IPS-18c (cell line): ENCODE measurements around the gene STAT2.
"Not testable (repeated sequence)": the region's sequence is repeated elsewhere in the genome, so short reads cannot be mapped to it uniquely, and the experiment has no call there.

Experiments used
- H3K4me3 ChIP-seq: 2 replicates; pipeline ENCODE4 v1.7.0; 2013; ENCODE audit warnings: low read depth, mild to moderate bottlenecking, low read length, moderate library complexity; ENCODE audit not compliant: insufficient read depth
- H3K9me3 ChIP-seq: one replicate; pipeline ENCODE4 v1.6.1; 2013; ENCODE audit warnings: mild to moderate bottlenecking, low read length, moderate library complexity; ENCODE audit not compliant: control insufficient read depth, insufficient read depth

STAT2 gene

GRCh38 chr12:56374726-56375597 is 15.1 kb upstream of the STAT2 start:
- H3K4me3 ChIP-seq: no peak overlapping the region

GRCh38 chr12:56373515-56373914 is 13.6 kb upstream of the STAT2 start:
- no peaks in the 10 kb centered on the region for H3K9me3 ChIP-seq
- no peak overlapping the region for H3K4me3 ChIP-seq

More at GRCh38 chr12:56374726-56375597, 15.1 kb upstream of the STAT2 start:
- no peaks in the 10 kb centered on the region for H3K9me3 ChIP-seq

- H3K4me3 ChIP-seq: no peak overlapping the region
- H3K9me3 ChIP-seq: peaks cover 2% of the 10 kb centered on the region
These were observed 7.0 kb upstream of the STAT2 start for GRCh38 chr12:56366948-56367347.

DNA sequence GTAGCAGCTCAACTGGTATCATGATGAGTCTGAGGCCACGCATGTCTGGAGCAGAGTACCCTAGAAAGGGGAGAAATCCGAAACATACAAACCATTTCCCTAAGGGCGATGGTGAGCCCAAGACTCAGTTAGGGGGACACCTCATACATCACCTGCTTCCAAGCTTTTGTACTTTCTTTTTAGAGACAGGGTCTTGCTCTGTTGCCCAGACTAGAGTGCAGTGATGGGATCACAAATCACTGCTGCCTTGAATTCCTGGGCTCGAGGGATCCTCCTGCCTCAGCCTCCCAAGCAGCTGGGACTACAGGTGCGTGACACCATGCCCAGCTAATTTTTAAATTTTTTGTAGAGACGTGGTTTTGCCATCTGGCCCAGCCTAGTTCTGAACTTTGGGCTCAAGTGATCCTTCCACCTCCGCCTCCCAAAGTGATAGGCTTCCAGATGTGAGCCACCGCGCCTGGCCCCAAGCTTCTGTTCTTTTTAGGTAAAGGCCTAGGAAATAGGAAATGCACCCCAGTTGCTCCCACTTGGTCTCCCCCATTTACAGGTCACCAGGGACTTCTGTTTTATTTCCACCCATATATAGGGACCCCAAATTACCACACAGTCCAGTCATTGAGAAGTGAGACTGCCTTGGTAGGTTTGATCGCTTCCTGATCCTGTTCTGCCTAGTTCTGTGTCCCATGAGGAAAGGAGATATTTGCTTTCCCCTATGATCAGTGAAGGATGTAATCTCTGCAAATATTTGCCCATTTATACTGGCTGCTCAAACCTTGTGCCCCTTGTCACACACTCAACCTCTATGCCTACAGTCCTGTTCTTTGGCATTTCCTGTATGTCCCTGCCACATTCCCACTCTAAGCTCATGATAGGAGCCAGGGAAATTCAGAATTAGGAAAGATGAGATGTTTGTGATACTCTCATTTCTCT is 2.5 kb upstream of the STAT2 start, which contains the start of gene APOF:
Gene APOF, minus strand, starts transcription at position 728 of the 930 bp plus-strand sequence. Its CDS starts 112 bp downstream, at position 616.
- H3K4me3 ChIP-seq: no peak within 1 kb of the TSS

DNA sequence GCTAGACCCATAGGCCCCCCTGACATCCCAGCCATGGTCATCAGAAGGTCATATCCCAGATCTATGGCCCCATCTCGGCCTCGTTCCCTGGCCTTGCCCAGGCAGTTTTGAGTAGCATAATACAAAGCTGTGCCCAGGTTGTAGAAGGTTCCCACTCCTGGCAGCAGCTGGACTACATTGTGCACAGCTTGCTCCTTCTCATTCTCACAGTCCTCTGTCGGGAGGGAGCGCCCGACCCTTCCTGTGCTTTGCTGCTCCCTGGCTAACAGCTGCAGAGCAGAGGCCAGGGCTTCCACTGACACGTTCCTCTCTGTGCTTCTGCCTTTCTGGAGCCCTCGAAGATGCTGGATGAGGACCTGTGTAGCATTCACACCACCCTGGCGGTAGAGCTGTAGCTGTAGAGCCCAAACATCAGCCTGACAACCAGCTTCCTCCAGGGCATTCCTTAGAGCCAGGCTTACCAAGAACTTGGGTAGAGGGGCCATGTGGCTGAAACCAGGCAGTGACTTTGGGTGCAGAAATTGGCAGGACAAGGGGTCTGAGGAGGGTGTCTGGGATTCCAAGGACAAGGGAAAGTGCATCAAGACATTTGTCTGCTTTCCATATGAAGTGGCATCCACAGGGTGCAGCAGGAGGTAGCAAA is 1.7 kb upstream of the STAT2 start:
- H3K9me3 ChIP-seq: peaks cover 2% of the 10 kb centered on the region
- no peak overlapping the region for H3K4me3 ChIP-seq

More for the DNA sequence above, 2.5 kb upstream of the STAT2 start, which contains the start of gene APOF:
- H3K9me3 ChIP-seq: peaks cover 2% of the 10 kb centered on the region

GRCh38 chr12:56358836-56359532 is 923 bp downstream of the STAT2 start:
- Histone ChIP-seq H3K4me3 (peak overlapping the region; percentile 73), H3K9me3 (peaks cover 3% of the 10 kb centered on the region)

- Histone ChIP-seq H3K4me3 (no peak overlapping the region), H3K9me3 (peaks cover 3% of the 10 kb centered on the region)
These were observed 8.6 kb downstream of the STAT2 start for GRCh38 chr12:56351325-56351724.

- Histone ChIP-seq H3K4me3 (no peak overlapping the region), H3K9me3 (peaks cover 3% of the 10 kb centered on the region)
These were observed 9.2 kb downstream of the STAT2 start for GRCh38 chr12:56350662-56351061.

DNA sequence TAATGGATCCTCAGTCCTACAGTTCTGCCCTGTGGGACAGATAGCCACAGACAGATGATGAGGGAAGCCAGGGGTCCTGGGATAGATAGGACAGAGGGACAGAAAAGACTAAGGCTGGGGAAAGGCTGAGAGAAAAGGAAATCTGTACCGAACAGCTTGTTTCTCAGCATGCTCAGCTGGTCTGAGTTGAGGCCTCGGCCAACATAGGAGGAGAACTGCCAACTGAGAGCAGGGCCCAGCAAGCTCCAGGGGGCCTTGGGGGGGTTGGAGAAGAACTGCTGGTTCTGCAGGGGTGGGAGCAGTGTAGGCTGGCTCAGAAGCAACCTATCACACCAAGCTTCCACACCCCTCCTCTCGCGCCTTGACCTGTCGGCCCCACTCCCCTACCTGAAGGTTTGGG is 11.1 kb downstream of the STAT2 start:
- H3K4me3 ChIP-seq: no peak overlapping the region
- no peaks in the 10 kb centered on the region for H3K9me3 ChIP-seq

- not testable (repeated sequence) for H3K9me3 ChIP-seq, H3K4me3 ChIP-seq
These were observed 12.7 kb downstream of the STAT2 start for GRCh38 chr12:56347255-56347654.

GRCh38 chr12:56346675-56347074 is 13.2 kb downstream of the STAT2 start:
- H3K9me3 ChIP-seq: no peaks in the 10 kb centered on the region
- H3K4me3 ChIP-seq: no peak overlapping the region

DNA sequence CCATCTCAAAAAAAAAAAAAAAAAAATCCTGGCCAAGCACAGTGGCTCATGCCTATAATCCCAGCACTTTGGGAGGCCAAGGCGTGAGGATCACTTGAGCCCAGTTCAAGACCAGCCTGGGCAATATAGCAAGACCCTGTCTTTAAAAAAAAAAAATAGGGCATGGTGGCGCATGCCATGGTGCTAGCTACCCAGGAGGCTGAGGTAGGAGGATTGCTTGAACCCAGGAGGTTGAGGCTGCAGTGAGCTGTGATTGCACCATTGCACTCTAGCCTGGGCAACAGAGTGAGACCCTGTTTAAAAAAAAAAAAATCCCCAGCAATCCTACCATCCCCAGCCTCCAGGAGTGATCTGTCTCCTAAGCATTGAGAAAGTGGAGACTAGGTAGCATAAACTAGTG is 17.6 kb downstream of the STAT2 start:
- H3K9me3 ChIP-seq, H3K4me3 ChIP-seq: not testable (repeated sequence)

DNA sequence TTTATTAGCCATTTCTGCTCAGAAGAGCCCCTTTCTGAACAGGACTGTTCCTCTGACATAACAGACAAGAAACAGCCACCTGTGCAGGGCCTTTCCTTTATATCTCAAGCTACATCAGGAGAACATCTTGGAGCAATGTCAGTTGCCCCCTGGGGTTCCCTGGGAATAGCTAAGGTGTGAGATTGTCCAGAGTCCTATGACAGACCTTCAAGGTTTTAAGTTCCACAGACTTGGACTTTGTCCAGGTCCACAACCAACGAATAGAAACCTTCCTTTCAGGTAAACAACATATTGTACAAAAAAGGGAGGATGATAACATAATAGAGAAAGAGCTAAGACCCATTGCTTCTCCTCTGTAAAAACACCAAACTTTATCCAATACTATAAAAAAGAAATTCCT is 18.3 kb downstream of the STAT2 start:
- Histone ChIP-seq H3K4me3 (no peak overlapping the region), H3K9me3 (no peaks in the 10 kb centered on the region)

GRCh38 chr12:56339158-56339422 is 20.8 kb downstream of the STAT2 start:
- Histone ChIP-seq H3K9me3 (no peaks in the 10 kb centered on the region), H3K4me3 (peak overlapping the region; percentile 6; the same call in 1 of the 2 replicates)

DNA sequence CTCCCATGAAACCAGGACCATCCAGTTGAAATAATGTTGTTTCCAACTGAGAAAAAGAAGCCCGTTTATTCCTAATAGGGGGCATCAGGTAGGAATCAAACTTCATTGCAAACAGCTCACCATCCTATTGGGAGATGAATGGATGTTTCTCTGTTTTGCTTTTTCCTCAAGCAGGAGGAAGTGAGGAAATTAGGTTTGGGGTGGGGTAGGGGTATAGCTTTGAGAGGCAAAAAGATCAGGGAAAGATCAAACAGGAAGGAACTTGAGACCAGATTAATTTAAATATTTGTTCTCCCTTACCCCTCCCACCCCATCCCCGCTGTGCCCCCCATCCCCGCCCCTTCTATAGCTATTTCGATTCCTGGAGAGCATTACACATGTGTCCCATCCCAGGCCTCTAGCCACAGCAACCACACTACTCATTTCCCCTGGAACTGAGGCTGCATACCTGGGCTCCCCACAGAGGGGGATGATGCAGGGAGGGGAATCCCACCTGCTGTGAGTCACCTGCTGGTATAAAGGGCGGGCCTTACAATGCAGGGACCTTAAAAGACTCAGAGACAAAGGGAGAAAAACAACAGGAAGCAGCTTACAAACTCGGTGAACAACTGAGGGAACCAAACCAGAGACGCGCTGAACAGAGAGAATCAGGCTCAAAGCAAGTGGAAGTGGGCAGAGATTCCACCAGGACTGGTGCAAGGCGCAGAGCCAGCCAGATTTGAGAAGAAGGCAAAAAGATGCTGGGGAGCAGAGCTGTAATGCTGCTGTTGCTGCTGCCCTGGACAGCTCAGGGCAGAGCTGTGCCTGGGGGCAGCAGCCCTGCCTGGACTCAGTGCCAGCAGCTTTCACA is 21.4 kb downstream of the STAT2 start, which contains the start of gene IL23A:
Gene IL23A, plus strand, starts transcription at position 577 of the 850 bp plus-strand sequence. Its CDS starts 161 bp downstream, at position 738.
- H3K4me3 ChIP-seq: peak within 1 kb of the TSS; percentile 28
- no peaks in the 10 kb centered on the region for H3K9me3 ChIP-seq

DNA sequence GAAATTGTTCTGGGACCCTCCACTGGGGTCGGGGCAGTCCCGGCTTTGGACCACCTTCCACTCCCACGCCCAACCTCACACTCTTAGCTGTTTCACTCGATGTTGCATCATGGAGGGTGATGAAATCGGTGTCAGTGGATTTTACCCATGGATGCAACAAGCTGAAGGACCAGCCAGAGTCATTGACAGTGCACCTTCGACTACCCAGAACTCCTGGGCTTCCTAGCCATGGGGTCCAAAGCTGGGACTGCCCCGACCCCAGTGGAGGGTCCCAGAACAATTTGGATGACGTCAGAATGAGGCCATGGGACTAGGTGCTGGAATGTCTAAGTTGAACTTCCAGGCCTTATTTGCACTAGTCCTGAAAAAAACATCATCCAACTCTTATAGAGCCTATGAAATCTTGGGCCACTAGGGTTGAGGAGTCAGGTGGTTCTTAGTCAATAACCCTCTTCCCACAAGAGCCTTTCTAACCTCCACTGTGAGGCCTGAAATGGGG is 22.1 kb downstream of the STAT2 start:
- H3K4me3 ChIP-seq: 0 out of 2 replicates have a peak overlapping the region, but pooled peaks have one; percentile 28
- H3K9me3 ChIP-seq: no peaks in the 10 kb centered on the region
